A549 (cell line): Measurements from ENCODE around the gene TCF4. TPM values are rescaled to one million over a fixed set of nuclear protein-coding genes. Genes with fewer than 3 reads are reported as not detected.

Experiments
- ATAC-seq, 2 experiments: fragments of 200-7000 bp in 1 of 2; fragments of >200 bp in 1 of 2; cut with Nextera tagmentation in 1 of 2; cut with Tn5 transposase in 1 of 2; 3 replicates each; pipeline versions ENCODE4 v1.8.0 to v1.9.1; 2018 to 2020; ENCODE audit warnings: mild to moderate bottlenecking in 1 of 2, moderate library complexity in 1 of 2
- CTCF ChIA-PET: fragments of 300-600 bp; sonication (Branson Sonifier 250); formaldehyde crosslinking; extraction: SDS; loops from one replicate; lab custom pipeline; 2021; ENCODE audit warnings: antibody characterized with exemption, inconsistent platforms; lab: Yijun Ruan, JAX
- POLR2A ChIA-PET: fragments of 350-600 bp; formaldehyde crosslinking; extraction: SDS; loops from one replicate; lab custom pipeline; 2021; ENCODE audit warnings: antibody characterized with exemption, inconsistent platforms; lab: Yijun Ruan, JAX
- DNase-seq, 2 experiments: peaks; one replicate each; pipeline versions ENCODE4 v3.0.0 to v3.0.0-alpha.2; 2011 to 2016; ENCODE audit warnings: low read depth in 1 of 2, low spot score in 1 of 2
- FAIRE-seq: peaks from 2 replicates; lab custom pipeline; 2011; peaks lifted over from hg19 to GRCh38; lab: Jason Lieb, UNC
- H3K27ac ChIP-seq, 2 experiments: fragments of >200 bp; sonication (Bioruptor Twin); formaldehyde crosslinking; 3 replicates each; pipeline ENCODE4 v1.5.1; 2016 to 2017
- H3K4me1 ChIP-seq: fragments of >200 bp; sonication (Bioruptor Twin); formaldehyde crosslinking; 3 replicates; pipeline ENCODE4 v1.6.1; 2016
- H3K4me2 ChIP-seq: fragments of >200 bp; sonication (Bioruptor Twin); formaldehyde crosslinking; 3 replicates; pipeline ENCODE4 v1.6.1; 2016
- H3K4me3 ChIP-seq: fragments of >200 bp; sonication (Bioruptor Twin); formaldehyde crosslinking; 3 replicates; pipeline ENCODE4 v1.5.1; 2016
- H3K9me3 ChIP-seq: fragments of >200 bp; sonication (Bioruptor Twin); formaldehyde crosslinking; 3 replicates; pipeline ENCODE4 v1.6.1; 2016
- BHLHE40 ChIP-seq: IDR thresholded peaks from 2 replicates; pipeline ENCODE4 v1.6.1; 2012; ENCODE audit warnings: low read depth, low read length, inconsistent platforms
- CBX8 ChIP-seq: fragments of 200-600 bp; sonication (generic); IDR thresholded peaks from 2 replicates; pipeline ENCODE4 v1.6.1; 2016
- EP300 ChIP-seq, 2 experiments: fragments of >200 bp; sonication (Bioruptor Twin); formaldehyde crosslinking; IDR thresholded peaks; 2 replicates in 1 of 2; 3 replicates in 1 of 2; pipeline ENCODE4 v1.6.1; 2016 to 2017
- ESRRA ChIP-seq: fragments of 150-350 bp; IDR thresholded peaks from 2 replicates; pipeline ENCODE4 v1.6.1; 2014; ENCODE audit warnings: mild to moderate bottlenecking, low read length, borderline replicate concordance
- FOSB ChIP-seq: fragments of 250-450 bp; sonication (Bioruptor Pico); IDR thresholded peaks from 2 replicates; pipeline ENCODE4 v1.5.0; 2020; ENCODE audit warnings: mild to moderate bottlenecking, moderate library complexity
- FOXS1 ChIP-seq: fragments of 250-450 bp; sonication (Bioruptor Pico); IDR thresholded peaks from 2 replicates; pipeline ENCODE4 v1.5.0; 2020; ENCODE audit warnings: mild to moderate bottlenecking, moderate library complexity
- GATA3 ChIP-seq: IDR thresholded peaks from 2 replicates; pipeline ENCODE4 v1.6.1; 2012; ENCODE audit warnings: borderline replicate concordance
- HDAC2 ChIP-seq: fragments of 200-600 bp; sonication (generic); IDR thresholded peaks from 2 replicates; pipeline ENCODE4 v1.6.1; 2016
- HOXA7 ChIP-seq: fragments of 250-450 bp; sonication (Bioruptor Pico); IDR thresholded peaks from 2 replicates; pipeline ENCODE4 v1.5.0; 2020; ENCODE audit warnings: mild to moderate bottlenecking, moderate library complexity
- HOXB13 ChIP-seq: fragments of 250-450 bp; sonication (Bioruptor Pico); IDR thresholded peaks from 2 replicates; pipeline ENCODE4 v1.5.0; 2020; ENCODE audit warnings: low read depth, mild to moderate bottlenecking, moderate library complexity
- KDM1A ChIP-seq: fragments of 200-600 bp; sonication (generic); IDR thresholded peaks from 2 replicates; pipeline ENCODE4 v1.6.1; 2016; ENCODE audit warnings: low read depth, mild to moderate bottlenecking
- MYC ChIP-seq: IDR thresholded peaks from 2 replicates; pipeline ENCODE4 v1.6.1; 2012; ENCODE audit warnings: mild to moderate bottlenecking, inconsistent platforms, low read length, improper control_type of control experiment, borderline replicate concordance
- NR3C1 ChIP-seq: fragments of >200 bp; sonication (Bioruptor Twin); formaldehyde crosslinking; IDR thresholded peaks from 3 replicates; pipeline ENCODE4 v1.6.1; 2017
- RAD21 ChIP-seq, 2 experiments: fragments of >200 bp in 1 of 2; sonication (Bioruptor Twin) in 1 of 2; formaldehyde crosslinking in 1 of 2; IDR thresholded peaks in 1 of 2; conservative IDR thresholded peaks in 1 of 2; 2 replicates in 1 of 2; 3 replicates in 1 of 2; pipeline ENCODE4 v1.6.1; 2012 to 2018; ENCODE audit warnings: inconsistent platforms in 1 of 2
- RNF2 ChIP-seq: fragments of 200-600 bp; sonication (generic); IDR thresholded peaks from 2 replicates; pipeline ENCODE4 v1.6.1; 2016; ENCODE audit warnings: low read depth, mild to moderate bottlenecking, antibody characterized with exemption, moderate library complexity, borderline replicate concordance
- SREBF2 ChIP-seq: fragments of 450-650 bp; IDR thresholded peaks from 2 replicates; pipeline ENCODE4 v1.6.1; 2014; ENCODE audit warnings: mild to moderate bottlenecking, moderate library complexity
- TFCP2L1 ChIP-seq: fragments of 250-450 bp; sonication (Bioruptor Pico); IDR thresholded peaks from 2 replicates; pipeline ENCODE4 v1.5.0; 2021; ENCODE audit warnings: mild to moderate bottlenecking
- TP53 ChIP-seq: fragments of 250-450 bp; sonication (Bioruptor Pico); IDR thresholded peaks from 2 replicates; pipeline ENCODE4 v1.5.0; 2021; ENCODE audit warnings: mild to moderate bottlenecking, moderate library complexity
- ZC3H11A ChIP-seq: fragments of 450-650 bp; IDR thresholded peaks from 2 replicates; pipeline ENCODE4 v1.6.1; 2014; ENCODE audit warnings: antibody characterized with exemption, mild to moderate bottlenecking
- ZFP36 ChIP-seq: fragments of 450-650 bp; IDR thresholded peaks from 2 replicates; pipeline ENCODE4 v1.6.1; 2014; ENCODE audit warnings: borderline replicate concordance; ENCODE audit not compliant: partially characterized antibody
- WGBS: methylation state at CpG from one replicate; pipeline ENCODE4 v1.1.6; 2017; ENCODE audit errors: missing lambda C conversion rate; 5-methylcytosine and 5-hydroxymethylcytosine counted together
- polyA plus RNA-seq, 4 experiments: library from polyadenylated mRNA; depleted of rRNA in 3 of 4; stranded (reverse); fragments of >200 nt; fragmentation: RNase III in 1 of 4; extraction: RNeasy Plus Mini Kit Qiagen cat#74134 plus additional on column Dnase treatment in 1 of 4; gene quantifications; 2 replicates in 3 of 4; 3 replicates in 1 of 4; pipeline ENCODE4 v1.2.3, GENCODE V29; 2011 to 2017
- TF ChIP-seq, protein P1 (sequence below): fragments of 250-450 bp; sonication (Bioruptor Pico); IDR thresholded peaks from 2 replicates; pipeline ENCODE4 v1.5.0; 2021; ENCODE audit warnings: mild to moderate bottlenecking, moderate library complexity, borderline replicate concordance
- TF ChIP-seq, protein P2 (sequence below): IDR thresholded peaks from 2 replicates; pipeline ENCODE4 v1.6.1; 2012
- TF ChIP-seq, protein P3 (sequence below): fragments of 250-450 bp; sonication (Bioruptor Pico); IDR thresholded peaks from 2 replicates; pipeline ENCODE4 v1.5.0; 2020; ENCODE audit warnings: low read depth, mild to moderate bottlenecking, moderate library complexity
- TF ChIP-seq, protein P4 (sequence below): IDR thresholded peaks from 2 replicates; pipeline ENCODE4 v1.6.1; 2012
- TF ChIP-seq, protein P5 (sequence below): fragments of >200 bp; sonication (Bioruptor Twin); formaldehyde crosslinking; IDR thresholded peaks from 3 replicates; pipeline ENCODE4 v1.6.1; 2016
- TF ChIP-seq, protein P6 (sequence below): fragments of 200-600 bp; sonication (generic); IDR thresholded peaks from 2 replicates; pipeline ENCODE4 v1.6.1; 2016; ENCODE audit warnings: antibody characterized with exemption, mild to moderate bottlenecking, moderate library complexity

The TCF4 gene
- polyA plus RNA-seq, 2 of the 4 experiments (the other 2 are of a cell fraction) = 3.0 to 4.0 TPM

DNA sequence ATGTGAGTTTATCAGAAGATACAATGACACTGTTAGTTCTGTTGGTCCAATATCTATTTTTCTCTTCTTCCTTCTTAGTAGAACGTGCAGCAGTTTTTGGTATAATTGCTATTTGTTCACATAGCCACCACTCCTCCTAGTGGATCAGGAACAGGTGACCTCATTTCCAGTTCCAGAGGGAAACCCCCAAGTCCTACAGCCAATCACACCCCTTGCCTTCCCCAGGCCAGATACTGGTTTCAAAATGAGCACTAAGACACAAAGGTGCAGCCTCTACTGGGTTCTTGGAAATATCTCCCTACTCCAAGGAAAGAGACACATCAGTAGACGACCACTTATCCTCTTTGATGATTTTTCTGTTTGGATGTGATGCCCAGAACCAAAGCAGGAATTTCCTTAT lies 103.2 kb downstream of the TCF4 start:
- no peak for ATAC-seq
- H3K4me2 ChIP-seq = no peak overlapping the region
- 32% methylated on average over 2 of the region's 2 CpGs for WGBS
- H3K4me3 ChIP-seq = no peak overlapping the region
- H3K4me1 ChIP-seq = no peaks in the 10 kb centered on the region
- CTCF ChIA-PET = no interaction called here
- no peak overlapping the region for H3K27ac ChIP-seq
- TF ChIP-seq, protein P1, sequence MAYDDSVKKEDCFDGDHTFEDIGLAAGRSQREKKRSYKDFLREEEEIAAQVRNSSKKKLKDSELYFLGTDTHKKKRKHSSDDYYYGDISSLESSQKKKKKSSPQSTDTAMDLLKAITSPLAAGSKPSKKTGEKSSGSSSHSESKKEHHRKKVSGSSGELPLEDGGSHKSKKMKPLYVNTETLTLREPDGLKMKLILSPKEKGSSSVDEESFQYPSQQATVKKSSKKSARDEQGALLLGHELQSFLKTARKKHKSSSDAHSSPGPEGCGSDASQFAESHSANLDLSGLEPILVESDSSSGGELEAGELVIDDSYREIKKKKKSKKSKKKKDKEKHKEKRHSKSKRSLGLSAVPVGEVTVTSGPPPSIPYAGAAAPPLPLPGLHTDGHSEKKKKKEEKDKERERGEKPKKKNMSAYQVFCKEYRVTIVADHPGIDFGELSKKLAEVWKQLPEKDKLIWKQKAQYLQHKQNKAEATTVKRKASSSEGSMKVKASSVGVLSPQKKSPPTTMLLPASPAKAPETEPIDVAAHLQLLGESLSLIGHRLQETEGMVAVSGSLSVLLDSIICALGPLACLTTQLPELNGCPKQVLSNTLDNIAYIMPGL = no peak
- TF ChIP-seq FOXS1 (CRISPR knock-in tag) = no peak
- TF ChIP-seq HOXA7 (CRISPR knock-in tag) = no peak
- TF ChIP-seq RNF2 = no peak
- TF ChIP-seq CBX8 = no peak
- no peak for TF ChIP-seq FOSB (CRISPR knock-in tag)
- TF ChIP-seq EP300 (IDR thresholded peaks at IDR 0.05) = no peak
- TF ChIP-seq, protein P2, sequence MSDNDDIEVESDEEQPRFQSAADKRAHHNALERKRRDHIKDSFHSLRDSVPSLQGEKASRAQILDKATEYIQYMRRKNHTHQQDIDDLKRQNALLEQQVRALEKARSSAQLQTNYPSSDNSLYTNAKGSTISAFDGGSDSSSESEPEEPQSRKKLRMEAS = no peak
- TF ChIP-seq, protein P3, sequence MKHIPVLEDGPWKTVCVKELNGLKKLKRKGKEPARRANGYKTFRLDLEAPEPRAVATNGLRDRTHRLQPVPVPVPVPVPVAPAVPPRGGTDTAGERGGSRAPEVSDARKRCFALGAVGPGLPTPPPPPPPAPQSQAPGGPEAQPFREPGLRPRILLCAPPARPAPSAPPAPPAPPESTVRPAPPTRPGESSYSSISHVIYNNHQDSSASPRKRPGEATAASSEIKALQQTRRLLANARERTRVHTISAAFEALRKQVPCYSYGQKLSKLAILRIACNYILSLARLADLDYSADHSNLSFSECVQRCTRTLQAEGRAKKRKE = no peak
- no peak for TF ChIP-seq NR3C1
- TF ChIP-seq, protein P4, sequence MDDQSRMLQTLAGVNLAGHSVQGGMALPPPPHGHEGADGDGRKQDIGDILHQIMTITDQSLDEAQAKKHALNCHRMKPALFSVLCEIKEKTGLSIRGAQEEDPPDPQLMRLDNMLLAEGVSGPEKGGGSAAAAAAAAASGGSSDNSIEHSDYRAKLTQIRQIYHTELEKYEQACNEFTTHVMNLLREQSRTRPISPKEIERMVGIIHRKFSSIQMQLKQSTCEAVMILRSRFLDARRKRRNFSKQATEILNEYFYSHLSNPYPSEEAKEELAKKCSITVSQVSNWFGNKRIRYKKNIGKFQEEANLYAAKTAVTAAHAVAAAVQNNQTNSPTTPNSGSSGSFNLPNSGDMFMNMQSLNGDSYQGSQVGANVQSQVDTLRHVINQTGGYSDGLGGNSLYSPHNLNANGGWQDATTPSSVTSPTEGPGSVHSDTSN = no peak
- no peak for TF ChIP-seq KDM1A
- no peak for TF ChIP-seq BHLHE40
- TF ChIP-seq, protein P5, sequence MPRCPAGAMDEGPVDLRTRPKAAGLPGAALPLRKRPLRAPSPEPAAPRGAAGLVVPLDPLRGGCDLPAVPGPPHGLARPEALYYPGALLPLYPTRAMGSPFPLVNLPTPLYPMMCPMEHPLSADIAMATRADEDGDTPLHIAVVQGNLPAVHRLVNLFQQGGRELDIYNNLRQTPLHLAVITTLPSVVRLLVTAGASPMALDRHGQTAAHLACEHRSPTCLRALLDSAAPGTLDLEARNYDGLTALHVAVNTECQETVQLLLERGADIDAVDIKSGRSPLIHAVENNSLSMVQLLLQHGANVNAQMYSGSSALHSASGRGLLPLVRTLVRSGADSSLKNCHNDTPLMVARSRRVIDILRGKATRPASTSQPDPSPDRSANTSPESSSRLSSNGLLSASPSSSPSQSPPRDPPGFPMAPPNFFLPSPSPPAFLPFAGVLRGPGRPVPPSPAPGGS = no peak
- TF ChIP-seq ZFP36 = no peak
- no peak for TF ChIP-seq GATA3
- no peak for TF ChIP-seq TP53 (CRISPR knock-in tag)
- TF ChIP-seq ESRRA = no peak
- no peak for TF ChIP-seq SREBF2
- POLR2A ChIA-PET = no interaction called here
- no peak for DNase-seq
- H3K9me3 ChIP-seq = no peaks in the 10 kb centered on the region
- FAIRE-seq = no peak

DNA sequence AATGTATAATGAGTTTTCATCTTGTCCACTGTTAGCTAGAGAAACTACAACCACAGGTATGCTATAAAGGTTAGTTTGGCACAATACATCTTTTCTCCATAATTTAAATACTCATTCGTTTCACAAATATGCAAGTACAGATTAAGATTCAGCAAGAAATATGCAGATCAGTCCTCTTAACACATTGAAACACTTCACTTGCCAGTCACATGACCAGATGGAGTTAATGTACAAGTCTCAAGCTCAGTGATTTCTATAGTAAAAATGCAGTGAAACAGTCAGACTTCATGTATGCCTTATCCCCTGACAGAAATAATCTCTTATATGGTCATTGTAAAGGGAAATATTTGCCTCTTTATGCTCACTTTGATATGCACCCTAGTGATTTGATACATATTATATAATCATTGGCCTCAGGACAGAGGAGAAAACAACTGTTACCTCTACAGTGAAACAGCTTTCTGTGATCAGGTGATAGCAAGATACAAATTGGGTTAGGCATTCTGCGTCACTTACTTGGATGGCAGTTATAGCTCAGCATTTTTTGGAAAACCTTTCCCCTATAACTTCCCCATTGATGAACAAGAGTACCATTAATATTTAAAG lies 104.6 kb downstream of the TCF4 start:
- Histone ChIP-seq H3K4me1 (no peaks in the 10 kb centered on the region), H3K27ac (no peak overlapping the region), H3K9me3 (no peaks in the 10 kb centered on the region), H3K4me2 (no peak overlapping the region), H3K4me3 (no peak overlapping the region)
- TF ChIP-seq, protein P6, sequence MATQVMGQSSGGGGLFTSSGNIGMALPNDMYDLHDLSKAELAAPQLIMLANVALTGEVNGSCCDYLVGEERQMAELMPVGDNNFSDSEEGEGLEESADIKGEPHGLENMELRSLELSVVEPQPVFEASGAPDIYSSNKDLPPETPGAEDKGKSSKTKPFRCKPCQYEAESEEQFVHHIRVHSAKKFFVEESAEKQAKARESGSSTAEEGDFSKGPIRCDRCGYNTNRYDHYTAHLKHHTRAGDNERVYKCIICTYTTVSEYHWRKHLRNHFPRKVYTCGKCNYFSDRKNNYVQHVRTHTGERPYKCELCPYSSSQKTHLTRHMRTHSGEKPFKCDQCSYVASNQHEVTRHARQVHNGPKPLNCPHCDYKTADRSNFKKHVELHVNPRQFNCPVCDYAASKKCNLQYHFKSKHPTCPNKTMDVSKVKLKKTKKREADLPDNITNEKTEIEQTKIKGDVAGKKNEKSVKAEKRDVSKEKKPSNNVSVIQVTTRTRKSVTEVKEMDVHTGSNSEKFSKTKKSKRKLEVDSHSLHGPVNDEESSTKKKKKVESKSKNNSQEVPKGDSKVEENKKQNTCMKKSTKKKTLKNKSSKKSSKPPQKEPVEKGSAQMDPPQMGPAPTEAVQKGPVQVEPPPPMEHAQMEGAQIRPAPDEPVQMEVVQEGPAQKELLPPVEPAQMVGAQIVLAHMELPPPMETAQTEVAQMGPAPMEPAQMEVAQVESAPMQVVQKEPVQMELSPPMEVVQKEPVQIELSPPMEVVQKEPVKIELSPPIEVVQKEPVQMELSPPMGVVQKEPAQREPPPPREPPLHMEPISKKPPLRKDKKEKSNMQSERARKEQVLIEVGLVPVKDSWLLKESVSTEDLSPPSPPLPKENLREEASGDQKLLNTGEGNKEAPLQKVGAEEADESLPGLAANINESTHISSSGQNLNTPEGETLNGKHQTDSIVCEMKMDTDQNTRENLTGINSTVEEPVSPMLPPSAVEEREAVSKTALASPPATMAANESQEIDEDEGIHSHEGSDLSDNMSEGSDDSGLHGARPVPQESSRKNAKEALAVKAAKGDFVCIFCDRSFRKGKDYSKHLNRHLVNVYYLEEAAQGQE = no peak
- TF ChIP-seq RAD21 (conservative IDR thresholded peaks at IDR 0.05 in 1 of 2, IDR thresholded peaks at IDR 0.05 in 1 of 2) = no peak
- no peak for TF ChIP-seq HOXB13 (CRISPR knock-in tag)
- no peak for TF ChIP-seq ZC3H11A
- no peak for TF ChIP-seq FOSB (CRISPR knock-in tag)
- no peak for TF ChIP-seq MYC
- TF ChIP-seq TFCP2L1 (CRISPR knock-in tag) = no peak
- TF ChIP-seq HDAC2 = no peak
- TF ChIP-seq NR3C1 = no peak
- TF ChIP-seq, protein P1 = no peak
- FAIRE-seq = no peak
- CTCF ChIA-PET = no interaction called here
- WGBS = 69% methylated on average over 2 of the region's 2 CpGs
- no peak for ATAC-seq
- no peak for DNase-seq
- POLR2A ChIA-PET = no interaction called here
